HEK293T (cell line): ENCODE results near the gene ABCB7.
"Not testable (repeated sequence)": the region's sequence is repeated elsewhere in the genome, so short reads cannot be mapped to it uniquely, and the experiment has no call there.

ENCODE experiments used
- CTCF ChIA-PET: fragments of 350-600 bp; formaldehyde crosslinking; extraction: SDS; loops from one replicate; lab custom pipeline; 2021; ENCODE audit warnings: antibody characterized with exemption, inconsistent platforms; lab: Yijun Ruan, JAX
- POLR2A ChIA-PET: fragments of 350-600 bp; formaldehyde crosslinking; extraction: SDS; loops from one replicate; lab custom pipeline; 2020; ENCODE audit warnings: antibody characterized with exemption, inconsistent platforms; lab: Yijun Ruan, JAX
- DNase-seq: peaks from one replicate; pipeline ENCODE4 v3.0.0; 2012; ENCODE audit warnings: mixed read lengths; ENCODE audit errors: extremely low spot score
- ARNT ChIP-seq: fragments of 450-650 bp; IDR thresholded peaks from 2 replicates; pipeline ENCODE4 v1.6.1; 2017; ENCODE audit warnings: mild to moderate bottlenecking
- BHLHE40 ChIP-seq: fragments of 450-650 bp; IDR thresholded peaks from 2 replicates; pipeline ENCODE4 v1.6.1; 2016; ENCODE audit warnings: mild to moderate bottlenecking, moderate library complexity, borderline replicate concordance
- CTBP1 ChIP-seq: fragments of 450-650 bp; IDR thresholded peaks from 2 replicates; pipeline ENCODE4 v1.6.1; 2016; ENCODE audit warnings: borderline replicate concordance
- ELF4 ChIP-seq: fragments of 450-650 bp; IDR thresholded peaks from 2 replicates; pipeline ENCODE4 v1.6.1; 2017; ENCODE audit warnings: antibody characterized with exemption
- FOXA1 ChIP-seq: fragments of 450-650 bp; IDR thresholded peaks from 2 replicates; pipeline ENCODE4 v1.6.1; 2016; ENCODE audit warnings: mild to moderate bottlenecking
- FOXK2 ChIP-seq: fragments of 450-650 bp; IDR thresholded peaks from 2 replicates; pipeline ENCODE4 v1.6.1; 2016; ENCODE audit warnings: mild to moderate bottlenecking
- FOXM1 ChIP-seq: fragments of 450-650 bp; IDR thresholded peaks from 2 replicates; pipeline ENCODE4 v1.6.1; 2017; ENCODE audit warnings: mild to moderate bottlenecking, borderline replicate concordance
- HDGF ChIP-seq: fragments of 450-650 bp; IDR thresholded peaks from 2 replicates; pipeline ENCODE4 v1.6.1; 2017; ENCODE audit warnings: antibody characterized with exemption, borderline replicate concordance
- L3MBTL2 ChIP-seq: fragments of 450-650 bp; conservative IDR thresholded peaks from 2 replicates; pipeline ENCODE4 v1.6.1; 2016; ENCODE audit warnings: mild to moderate bottlenecking
- LEF1 ChIP-seq: fragments of 450-650 bp; IDR thresholded peaks from 2 replicates; pipeline ENCODE4 v1.6.1; 2017; ENCODE audit warnings: mild to moderate bottlenecking, borderline replicate concordance
- NFRKB ChIP-seq: fragments of 450-650 bp; IDR thresholded peaks from 2 replicates; pipeline ENCODE4 v1.6.1; 2016; ENCODE audit warnings: mild to moderate bottlenecking, moderate library complexity
- SP1 ChIP-seq: fragments of 450-650 bp; IDR thresholded peaks from 2 replicates; pipeline ENCODE4 v1.6.1; 2017
- SUZ12 ChIP-seq: fragments of 450-650 bp; IDR thresholded peaks from 2 replicates; pipeline ENCODE4 v1.6.1; 2016; ENCODE audit warnings: mild to moderate bottlenecking
- TARDBP ChIP-seq: fragments of 450-650 bp; IDR thresholded peaks from 2 replicates; pipeline ENCODE4 v1.6.1; 2016
- ZNF384 ChIP-seq: fragments of 450-650 bp; IDR thresholded peaks from 2 replicates; pipeline ENCODE4 v1.6.1; 2016
- TF ChIP-seq, protein P1 (sequence below): fragments of 450-650 bp; IDR thresholded peaks from 2 replicates; pipeline ENCODE4 v1.6.1; 2016

ABCB7 gene

DNA sequence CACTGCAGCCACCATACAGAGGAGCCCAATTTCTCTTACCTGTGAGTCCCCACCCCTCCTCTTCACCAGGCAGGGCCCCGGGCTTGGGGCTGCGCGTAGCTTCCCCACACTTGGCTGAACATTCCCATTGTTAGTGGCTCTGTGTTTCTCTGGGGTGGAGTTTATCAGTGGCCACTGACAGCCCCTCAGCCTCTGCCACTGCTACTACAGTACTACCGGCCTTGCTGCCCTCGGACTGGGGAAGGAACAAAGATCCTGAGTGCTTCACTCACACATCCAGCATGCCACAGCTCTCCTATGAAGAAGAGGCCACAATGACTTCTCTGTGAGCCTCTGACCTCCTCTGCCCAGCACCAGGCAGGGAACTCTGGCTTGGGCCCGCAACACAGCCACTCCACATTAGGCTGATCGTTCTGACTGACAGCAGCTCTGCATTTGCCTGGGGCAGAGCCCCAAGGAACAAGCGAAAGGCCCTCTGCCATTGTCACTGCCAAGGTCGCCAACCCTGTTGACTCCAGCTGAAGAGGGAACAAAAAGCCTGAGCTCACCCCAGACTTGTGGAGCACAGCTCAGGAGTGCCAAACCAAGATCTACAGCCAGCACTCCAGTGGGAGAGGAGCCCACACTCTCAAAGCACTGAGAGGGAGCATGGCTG lies 24.0 kb downstream of the ABCB7 start:
- POLR2A ChIA-PET: no interaction called here
- DNase-seq: no peak
- TF ChIP-seq FOXK2 (no peak), CTBP1 (no peak), ARNT (no peak), SP1 (no peak), LEF1 (no peak), HDGF (no peak), TARDBP (no peak), NFRKB (no peak), SUZ12 (no peak), ZNF384 (no peak), FOXM1 (no peak), FOXA1 (no peak), L3MBTL2 (no peak), ELF4 (no peak), BHLHE40 (no peak)
- TF ChIP-seq, protein P1, sequence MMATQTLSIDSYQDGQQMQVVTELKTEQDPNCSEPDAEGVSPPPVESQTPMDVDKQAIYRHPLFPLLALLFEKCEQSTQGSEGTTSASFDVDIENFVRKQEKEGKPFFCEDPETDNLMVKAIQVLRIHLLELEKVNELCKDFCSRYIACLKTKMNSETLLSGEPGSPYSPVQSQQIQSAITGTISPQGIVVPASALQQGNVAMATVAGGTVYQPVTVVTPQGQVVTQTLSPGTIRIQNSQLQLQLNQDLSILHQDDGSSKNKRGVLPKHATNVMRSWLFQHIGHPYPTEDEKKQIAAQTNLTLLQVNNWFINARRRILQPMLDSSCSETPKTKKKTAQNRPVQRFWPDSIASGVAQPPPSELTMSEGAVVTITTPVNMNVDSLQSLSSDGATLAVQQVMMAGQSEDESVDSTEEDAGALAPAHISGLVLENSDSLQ: no peak
- CTCF ChIA-PET: no interaction called here

DNA sequence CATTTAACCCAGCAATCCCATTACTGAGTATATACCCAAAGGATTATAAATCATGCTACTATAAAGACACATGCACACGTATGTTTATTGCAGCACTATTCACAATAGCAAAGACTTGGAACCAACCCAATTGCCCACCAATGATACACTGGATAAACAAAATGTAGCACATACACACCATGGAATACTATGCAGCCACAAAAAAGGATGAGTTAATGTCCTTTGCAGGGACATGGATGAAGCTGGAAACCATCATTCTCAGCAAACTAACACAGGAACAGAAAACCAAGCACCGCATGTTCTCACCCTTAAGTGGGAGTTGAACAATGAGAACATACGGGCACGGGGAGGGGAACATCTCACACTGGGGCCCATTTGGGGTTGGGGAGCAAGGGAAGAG lies 27.0 kb downstream of the ABCB7 start:
- CTCF ChIA-PET, POLR2A ChIA-PET: not testable (repeated sequence)

DNA sequence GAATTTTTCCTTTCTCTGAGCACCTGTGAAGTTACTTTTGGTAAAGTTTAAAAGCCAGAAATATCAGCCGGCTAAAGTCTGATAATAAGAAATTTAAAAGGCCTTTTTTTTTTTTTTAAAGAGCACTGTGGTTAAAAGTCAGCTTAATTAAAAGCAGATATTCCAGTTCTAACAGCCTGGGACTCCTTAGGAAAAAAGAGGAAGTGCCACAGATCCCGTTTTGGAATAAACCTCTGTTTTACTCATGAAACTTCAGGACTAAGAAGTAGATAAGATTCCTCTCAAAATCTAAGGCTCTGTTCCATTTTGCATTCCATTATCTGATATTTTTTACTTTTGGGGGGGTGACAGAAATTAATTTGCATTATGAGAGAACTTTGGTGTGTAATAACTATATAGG lies 37.8 kb downstream of the ABCB7 start:
- DNase-seq: no peak
- ChIA-PET CTCF (no interaction called here), POLR2A (no interaction called here)
- TF ChIP-seq FOXK2: no peak
- TF ChIP-seq, protein P1: no peak
- no peak for TF ChIP-seq TARDBP
- no peak for TF ChIP-seq NFRKB
- no peak for TF ChIP-seq LEF1
- no peak for TF ChIP-seq BHLHE40
- TF ChIP-seq HDGF: no peak

More for the DNA sequence above, 27.0 kb downstream of the ABCB7 start:
- not testable (repeated sequence) for DNase-seq

DNA sequence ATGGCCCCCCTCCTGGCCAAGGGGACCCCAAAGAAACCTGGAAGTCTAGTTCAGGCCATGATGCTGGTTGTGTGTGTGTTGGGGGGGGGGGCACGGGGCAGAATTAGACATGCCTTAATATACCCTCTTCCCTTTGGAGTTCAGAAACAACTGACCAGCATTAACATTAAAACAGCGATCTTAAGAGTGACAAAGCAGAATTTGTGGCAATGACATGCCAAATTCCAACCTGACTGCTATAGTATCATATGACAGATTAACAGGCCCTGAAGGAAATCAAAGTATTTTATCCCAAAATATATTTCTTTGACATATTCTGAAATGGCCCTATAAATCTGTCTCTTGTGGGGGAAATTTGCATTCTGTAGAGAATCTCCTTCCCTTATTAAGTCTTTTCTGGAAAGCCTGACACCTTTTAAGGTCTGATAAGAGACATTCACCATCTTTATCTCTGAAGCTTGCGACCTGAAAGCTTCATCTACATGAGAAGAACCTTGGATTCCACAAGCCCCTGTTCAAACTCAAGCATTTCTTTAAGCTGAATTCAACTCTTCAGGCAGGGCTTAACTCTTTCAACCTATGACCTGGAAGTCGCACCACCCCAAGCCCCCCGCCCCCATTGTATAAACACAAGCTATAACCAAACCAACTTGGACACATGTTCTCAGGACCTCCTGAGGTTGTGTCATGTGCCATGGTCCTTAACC lies 40.2 kb downstream of the ABCB7 start:
- POLR2A ChIA-PET: no interaction called here
- TF ChIP-seq FOXA1 (no peak), ZNF384 (no peak), FOXM1 (no peak), FOXK2 (no peak), CTBP1 (no peak), HDGF (no peak), TARDBP (no peak), BHLHE40 (no peak), ARNT (no peak), LEF1 (no peak), SP1 (no peak), SUZ12 (no peak), ELF4 (no peak), L3MBTL2 (no peak), NFRKB (no peak)
- TF ChIP-seq, protein P1: no peak
- CTCF ChIA-PET: no interaction called here
- no peak for DNase-seq

DNA sequence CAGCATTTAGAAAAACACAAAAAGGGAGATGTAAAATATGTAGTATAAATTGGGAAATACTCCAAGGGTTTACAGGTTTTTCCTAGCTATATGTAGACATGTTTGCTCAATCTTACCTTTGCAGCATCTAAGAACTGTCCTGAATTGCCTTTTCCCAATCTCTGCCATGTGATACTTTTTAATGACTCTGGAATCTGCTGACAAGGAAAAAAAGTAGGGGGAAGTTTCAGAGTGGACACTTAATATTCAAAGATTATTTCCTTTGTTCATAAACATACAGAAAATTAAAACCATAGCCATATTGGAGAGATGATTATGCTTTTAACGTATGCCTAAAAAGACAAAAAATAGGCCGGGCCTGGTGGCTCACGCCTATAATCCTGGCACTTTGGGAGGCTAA lies 41.4 kb downstream of the ABCB7 start:
- TF ChIP-seq CTBP1 (no peak), FOXM1 (no peak), HDGF (no peak), BHLHE40 (no peak), ELF4 (no peak), FOXK2 (no peak), SP1 (no peak), TARDBP (no peak), FOXA1 (no peak), L3MBTL2 (no peak), NFRKB (no peak), ARNT (no peak)
- TF ChIP-seq, protein P1: no peak
- POLR2A ChIA-PET: no interaction called here
- CTCF ChIA-PET: no interaction called here
- DNase-seq: no peak
